SK-N-MC (cell line): Measurements from ENCODE around the gene ERC2.

Experiments used
- EZH2 ChIP-seq: fragments of 200-600 bp; sonication (generic); IDR thresholded peaks from one replicate; pipeline ENCODE4 v1.6.1; 2017; ENCODE audit warnings: antibody characterized with exemption
- FOXP2 ChIP-seq: optimal IDR thresholded peaks from 2 replicates; pipeline ENCODE3; 2011; ENCODE audit warnings: mild to moderate bottlenecking, moderate library complexity; ENCODE audit not compliant: insufficient read depth; ENCODE audit errors: extremely low read length, control extremely low read depth
- POLR2AphosphoS5 ChIP-seq: IDR thresholded peaks from 2 replicates; pipeline ENCODE4 v1.6.1; 2012; ENCODE audit warnings: mild to moderate bottlenecking, low read depth, low read length, borderline replicate concordance

- TF ChIP-seq EZH2, result no peak
- no peak for TF ChIP-seq POLR2AphosphoS5
- TF ChIP-seq FOXP2, result no peak
These were observed 833.9 kb downstream of the ERC2 start for GRCh38 chr3:55634345-55634744.
